H1 (cell line): Measurements from ENCODE around the gene GOLIM4. TPM values are rescaled to one million over a fixed set of nuclear protein-coding genes. Genes with fewer than 3 reads are reported as not detected.

Source experiments
- ATF3 ChIP-seq: IDR thresholded peaks from 2 replicates; pipeline ENCODE4 v1.6.1; 2011; ENCODE audit warnings: low read depth, mild to moderate bottlenecking, low read length; ENCODE audit not compliant: insufficient read depth
- CREB1 ChIP-seq: IDR thresholded peaks from 2 replicates; pipeline ENCODE4 v1.6.1; 2012; ENCODE audit warnings: inconsistent platforms
- GTF2F1 ChIP-seq: IDR thresholded peaks from 2 replicates; pipeline ENCODE4 v1.6.1; 2012; ENCODE audit warnings: low read depth, low read length, improper control_type of control experiment, borderline replicate concordance
- KDM4A ChIP-seq: IDR thresholded peaks from one replicate; pipeline ENCODE4 v1.7.1; 2012; ENCODE audit warnings: low read depth, mild to moderate bottlenecking, moderate library complexity, low read length, inconsistent platforms; ENCODE audit not compliant: severe bottlenecking
- MAX ChIP-seq: IDR thresholded peaks from 2 replicates; pipeline ENCODE4 v1.6.1; 2012; ENCODE audit warnings: inconsistent platforms
- RFX5 ChIP-seq: IDR thresholded peaks from 2 replicates; pipeline ENCODE4 v1.6.1; 2011; ENCODE audit warnings: low read depth, low read length, improper control_type of control experiment, borderline replicate concordance
- TEAD4 ChIP-seq: IDR thresholded peaks from 2 replicates; pipeline ENCODE4 v1.6.1; 2012; ENCODE audit warnings: low read depth, low read length, inconsistent platforms, mixed read lengths
- polyA plus RNA-seq, 7 experiments: library from polyadenylated mRNA; depleted of rRNA in 3 of 7; stranded (reverse) in 5 of 7; unstranded in 2 of 7; fragments of >200 nt in 5 of 7; fragments of 200-250 nt in 2 of 7; gene quantifications; 1 replicate in 5 of 7; 2 replicates in 1 of 7; 4 replicates in 1 of 7; pipeline versions ENCODE4 v1.2.1 to v1.2.3, GENCODE V29; 2011 to 2013; ENCODE audit warnings: missing spikeins in 2 of 7, mixed read lengths in 2 of 7
- total RNA-seq: library from RNA; stranded (reverse); fragmentation: NEBNext Ultra II Directional; extraction: Animal tissue kit (Norgen Biotek cat#: 25700); gene quantifications from 2 replicates; pipeline ENCODE4 v1.2.1, GENCODE V29; 2021

The GOLIM4 gene
- total and polyA plus RNA-seq, 2 of the 8 experiments (the other 6 are each of a cell fraction or from before 2014, with no cell fraction given), result 5.6 to 29.7 TPM

DNA sequence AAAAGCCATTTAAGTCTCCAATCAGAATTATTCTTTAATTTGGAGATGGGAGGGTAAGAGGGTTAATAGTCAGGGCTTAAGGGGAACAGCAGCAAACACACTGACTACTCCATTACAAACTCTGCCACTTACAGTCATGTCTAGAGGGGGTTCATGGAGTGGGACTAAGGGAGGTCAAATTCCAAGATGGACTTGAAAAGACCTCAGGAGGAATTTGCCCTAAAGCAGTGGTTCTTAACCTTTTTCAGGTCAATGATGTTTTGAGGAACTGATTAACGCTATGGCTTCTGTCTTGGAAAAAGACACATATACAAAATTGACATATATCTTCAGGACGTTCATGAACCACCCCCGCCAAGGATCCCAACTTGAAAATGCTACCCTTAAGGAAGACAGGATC, 13.9 kb downstream of the GOLIM4 start (continued):
- TF ChIP-seq ATF3, result no peak
- no peak for TF ChIP-seq RFX5
- no peak for TF ChIP-seq MAX
- TF ChIP-seq GTF2F1, result no peak
- no peak for TF ChIP-seq TEAD4
- TF ChIP-seq KDM4A, result no peak
- TF ChIP-seq CREB1, result no peak
